Activated CD4-positive, CD25-positive, alpha-beta regulatory T cell treated with anti-CD3 and anti-CD28 coated beads, Interleukin-2, amount 50 U/mL, for 16 hours (primary cell): ENCODE data around the gene PLXNA4.

Source experiments
- DNase-seq: peaks from one replicate; pipeline ENCODE4 v3.0.0-alpha.2; 2020; ENCODE audit warnings: low read depth, low spot score

PLXNA4 gene

DNA sequence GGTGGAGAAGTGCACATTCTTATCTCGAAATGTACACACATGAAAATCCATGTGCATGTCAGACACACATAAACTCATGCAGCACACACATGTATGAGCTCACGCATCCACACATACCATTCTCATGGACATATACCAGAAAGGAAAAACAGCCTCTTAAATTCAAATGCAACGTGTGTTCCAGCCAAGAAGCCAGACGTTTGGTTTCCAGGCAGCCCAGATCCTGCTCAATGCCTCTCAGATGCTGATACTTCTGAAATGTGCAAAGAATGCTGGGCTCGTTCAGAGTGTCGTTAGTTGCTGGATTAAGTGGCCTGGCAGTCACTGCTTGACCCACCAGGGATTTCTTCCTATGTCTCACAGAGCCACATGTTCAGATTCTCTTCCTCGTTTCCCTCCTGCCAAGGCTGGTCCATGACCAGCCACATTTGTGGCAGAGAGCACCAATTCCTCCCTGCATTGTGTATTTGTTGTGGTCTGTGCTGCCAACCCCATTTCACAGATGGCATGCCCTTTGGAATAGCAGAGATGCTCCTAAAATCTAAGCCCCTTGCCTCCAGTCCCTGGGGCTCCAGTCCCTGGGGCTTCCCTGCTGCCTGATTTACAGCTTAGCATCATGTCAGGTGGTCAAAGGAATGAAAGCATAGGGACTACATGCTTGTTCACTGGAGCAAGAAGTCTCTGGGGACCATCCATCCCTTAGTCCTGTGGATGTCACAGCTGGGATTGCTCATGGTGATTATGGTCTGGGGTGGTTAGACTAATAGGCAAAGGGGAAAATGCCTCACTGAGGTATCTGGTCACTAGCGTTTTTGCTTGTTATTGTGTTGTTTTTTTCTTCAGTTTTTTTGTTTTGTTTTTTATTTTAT lies 426.6 kb downstream of the PLXNA4 start:
- DNase-seq, result no peak

GRCh38 chr7:132148876-132149275 lies 427.4 kb downstream of the PLXNA4 start:
- DNase-seq, result no peak

- DNase-seq, result no peak
These were observed 430.8 kb downstream of the PLXNA4 start for GRCh38 chr7:132145466-132145865.

- DNase-seq, result no peak
These were observed 431.2 kb downstream of the PLXNA4 start for GRCh38 chr7:132145063-132145462.

GRCh38 chr7:132142006-132142405 lies 434.3 kb downstream of the PLXNA4 start:
- DNase-seq, result no peak

GRCh38 chr7:132141109-132141508 lies 435.2 kb downstream of the PLXNA4 start:
- DNase-seq, result no peak

DNA sequence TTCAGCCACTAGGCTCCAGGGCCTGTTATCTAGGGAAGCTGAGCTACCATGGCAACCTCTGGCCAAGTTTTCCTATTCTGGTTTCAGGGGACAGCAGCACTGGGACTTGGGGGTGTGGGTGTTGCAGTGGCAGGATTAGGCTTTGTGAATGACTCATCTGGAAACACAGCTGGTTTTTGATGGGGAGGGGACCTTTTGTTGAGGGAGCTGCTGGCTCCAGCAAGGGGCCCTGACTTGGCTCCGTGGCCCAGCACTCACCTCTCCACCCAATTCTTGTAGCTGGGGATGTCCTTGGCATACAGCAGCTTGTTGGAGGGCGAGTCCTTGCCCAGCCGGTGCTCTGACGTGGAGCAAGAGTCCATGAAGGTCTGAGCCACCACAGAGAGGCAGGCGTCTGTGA lies 435.9 kb downstream of the PLXNA4 start:
- no peak for DNase-seq

GRCh38 chr7:132138817-132139216 lies 437.5 kb downstream of the PLXNA4 start:
- DNase-seq, result no peak

GRCh38 chr7:132137681-132138080 lies 438.6 kb downstream of the PLXNA4 start:
- DNase-seq, result no peak

- DNase-seq, result no peak
These were observed 440.4 kb downstream of the PLXNA4 start for GRCh38 chr7:132135746-132136385.

- DNase-seq, result no peak
These were observed 441.3 kb downstream of the PLXNA4 start for GRCh38 chr7:132134814-132135445.

DNA sequence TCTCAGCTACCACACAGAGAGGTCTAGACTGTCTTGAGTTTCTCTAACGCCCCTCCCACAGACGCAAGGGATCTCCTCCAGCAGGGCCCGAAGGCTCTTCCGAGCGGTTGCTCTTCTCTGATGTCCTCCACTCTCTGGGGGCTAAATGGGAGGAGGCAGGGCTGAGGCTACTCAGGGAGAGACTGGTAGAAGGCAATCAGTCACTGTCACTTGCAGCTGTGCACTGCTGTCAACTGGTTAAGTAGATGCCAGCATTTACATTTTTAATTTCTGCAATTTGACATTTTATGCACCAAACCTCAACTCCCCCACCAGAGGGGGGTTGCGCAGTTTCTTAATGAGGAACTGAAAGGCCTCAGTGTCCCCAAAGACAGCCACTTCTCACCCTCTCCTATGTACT lies 442.8 kb downstream of the PLXNA4 start:
- DNase-seq, result no peak

GRCh38 chr7:132131196-132131595 lies 445.1 kb downstream of the PLXNA4 start:
- no peak for DNase-seq

DNA sequence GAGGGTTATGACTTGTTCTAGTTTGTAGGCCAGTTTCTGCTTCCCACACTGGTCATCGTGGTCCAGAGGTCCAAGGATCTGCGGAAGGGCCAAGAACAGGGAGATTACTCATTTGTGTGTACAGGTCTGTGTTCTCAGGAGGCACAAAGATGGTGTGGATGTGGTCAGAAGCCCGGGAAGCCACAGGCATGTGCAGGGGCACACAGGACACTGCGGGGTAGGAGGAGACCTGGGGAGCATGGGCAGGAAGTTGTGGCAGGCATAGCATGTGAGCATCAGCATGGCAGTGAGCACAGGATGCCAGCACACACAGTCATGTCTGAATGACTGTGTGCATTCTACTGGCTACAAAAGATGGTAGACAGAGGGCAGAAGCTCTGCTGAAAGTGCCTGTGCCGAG lies 445.8 kb downstream of the PLXNA4 start:
- DNase-seq, result no peak

DNA sequence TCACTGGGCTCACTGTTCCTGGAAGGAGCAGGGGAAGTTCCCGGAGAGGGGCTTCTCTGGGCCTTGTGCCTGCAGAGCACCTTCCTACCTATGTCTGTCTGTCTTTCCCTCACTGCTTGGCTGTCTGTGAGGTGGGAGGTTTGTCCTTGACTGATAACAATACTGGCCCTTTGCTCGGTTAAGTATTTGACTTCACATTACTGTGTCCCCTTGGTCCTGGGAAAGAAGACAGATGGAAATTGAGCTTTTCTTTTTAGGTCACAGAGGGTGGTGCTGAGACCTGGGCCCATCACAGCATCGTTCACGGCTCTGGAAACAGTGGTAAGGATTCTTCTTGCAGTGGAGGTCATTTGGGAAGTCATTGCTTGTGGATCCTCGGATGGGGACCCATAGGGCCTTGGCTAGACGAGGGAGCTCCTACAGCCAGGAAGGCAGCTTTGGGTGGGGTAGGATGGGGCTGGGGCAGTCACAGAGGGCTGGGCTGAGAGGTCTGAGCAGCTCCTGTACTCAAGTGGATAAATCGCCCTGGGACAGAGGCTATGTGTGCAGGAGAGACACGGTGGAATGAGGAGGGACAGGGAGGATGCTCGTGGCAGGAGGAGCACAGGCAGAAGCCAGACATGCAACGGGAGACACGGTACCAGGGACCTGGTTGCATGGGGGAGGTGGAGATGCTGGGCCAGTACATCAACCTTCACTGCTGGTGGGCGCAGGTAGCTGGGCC lies 450.2 kb downstream of the PLXNA4 start:
- DNase-seq, result no peak

GRCh38 chr7:132125096-132125495 lies 451.2 kb downstream of the PLXNA4 start:
- no peak for DNase-seq

DNA sequence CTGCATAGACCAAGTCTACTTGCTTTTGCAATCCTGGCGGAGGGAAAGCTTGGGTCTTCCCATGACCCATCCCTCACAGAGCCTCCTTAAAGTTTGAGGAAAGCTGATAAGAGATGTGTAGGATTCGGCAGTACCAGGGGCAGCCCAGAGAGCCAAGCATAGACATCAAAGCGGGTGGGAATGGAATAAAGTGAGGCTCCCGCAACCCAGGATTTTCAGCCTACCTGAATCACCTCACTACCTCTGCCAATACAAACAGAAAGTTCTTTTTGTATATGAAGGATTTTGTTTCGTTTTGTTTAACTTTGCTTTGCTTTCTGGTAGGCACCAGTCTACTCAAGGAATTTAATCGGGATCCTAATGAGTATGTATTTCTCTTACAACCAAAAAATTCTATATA lies 451.7 kb downstream of the PLXNA4 start:
- DNase-seq, result no peak

GRCh38 chr7:132123773-132124172 lies 452.5 kb downstream of the PLXNA4 start:
- DNase-seq, result no peak

GRCh38 chr7:132122901-132123300 lies 453.4 kb downstream of the PLXNA4 start:
- no peak for DNase-seq

- DNase-seq, result no peak
These were observed 454.3 kb downstream of the PLXNA4 start for GRCh38 chr7:132121987-132122386.

DNA sequence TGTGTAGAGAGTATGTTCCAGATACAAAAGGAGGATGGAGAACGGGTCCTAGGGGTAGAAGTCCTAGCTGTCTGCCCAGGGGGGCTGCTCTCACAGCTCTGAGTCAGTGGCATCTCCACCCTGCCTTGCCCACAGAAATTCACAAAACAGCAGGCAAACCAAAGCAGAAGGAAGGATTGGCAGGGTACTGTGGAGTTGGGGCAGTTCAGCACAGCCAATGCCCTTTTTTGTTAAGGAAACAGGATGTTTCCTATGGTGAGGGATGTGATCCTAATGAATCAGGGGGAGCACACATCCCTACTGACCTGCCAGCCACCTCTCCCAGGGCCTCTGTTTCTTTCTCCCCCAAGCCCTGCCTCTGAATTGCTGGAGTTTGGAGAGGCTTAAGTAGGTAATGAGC lies 457.6 kb downstream of the PLXNA4 start:
- no peak for DNase-seq

GRCh38 chr7:132117636-132118035 lies 458.6 kb downstream of the PLXNA4 start:
- no peak for DNase-seq
